Testis (tissue), 3 donors: Measurements from ENCODE around the gene CPNE9. TPM values are rescaled to one million over a fixed set of nuclear protein-coding genes. Genes with fewer than 3 reads are reported as not detected.

Experiments
- DNase-seq: peaks from one replicate; pipeline ENCODE4 v3.0.0-alpha.2; 2019
- H3K27ac ChIP-seq, 2 donors: fragments of 200-600 bp; sonication (generic); one replicate each; pipeline ENCODE4 v1.5.1; 2019
- H3K27me3 ChIP-seq: fragments of 200-600 bp; sonication (generic); one replicate; pipeline ENCODE4 v1.5.1; 2019
- H3K36me3 ChIP-seq: fragments of 200-600 bp; sonication (generic); one replicate; pipeline ENCODE4 v1.5.1; 2017; ENCODE audit warnings: low read depth; ENCODE audit errors: missing control alignments
- H3K4me1 ChIP-seq: fragments of 200-600 bp; sonication (generic); one replicate; pipeline ENCODE4 v1.5.1; 2019
- H3K4me3 ChIP-seq, 2 donors: fragments of 200-600 bp; sonication (generic); one replicate each; pipeline ENCODE4 v1.5.1; 2017 to 2019
- H3K9me3 ChIP-seq: fragments of 200-600 bp; sonication (generic); one replicate; pipeline ENCODE4 v1.5.1; 2017
- CTCF ChIP-seq, 3 experiments: fragments of 450-650 bp in 2 of 3; fragments of 200-600 bp in 1 of 3; sonication (generic) in 1 of 3; IDR thresholded peaks; one replicate each; pipeline ENCODE4 v1.5.1; 2016 to 2019; ENCODE audit warnings: antibody characterized with exemption in 3 of 3, mild to moderate bottlenecking in 2 of 3, moderate library complexity in 1 of 3
- POLR2A ChIP-seq: fragments of 450-650 bp; IDR thresholded peaks from one replicate; pipeline ENCODE4 v1.6.1; 2017; ENCODE audit warnings: antibody characterized with exemption, mild to moderate bottlenecking, moderate library complexity
- WGBS, 2 donors: methylation state at CpG; one replicate each; pipeline ENCODE4 v1.1.5; 2018; 5-methylcytosine and 5-hydroxymethylcytosine counted together
- intact Hi-C: fragments of 100-400 bp; cut with DNase I; formaldehyde crosslinking; loops from one replicate; pipeline ENCODE4 v1.15.1; 2023; ENCODE audit warnings: low total_unique reads
- polyA plus RNA-seq: library from polyadenylated mRNA; stranded (reverse); fragments of 350-450 nt; fragmentation: Illumina TruSeq; extraction: RNeasy Lipid Tissue Mini Kit (QIAGEN cat#74804); gene quantifications from one replicate; pipeline ENCODE4 v1.2.3, GENCODE V29; 2014; ENCODE audit warnings: low read depth, low replicate concordance; ENCODE audit not compliant: insufficient read depth
- total RNA-seq, 2 donors: library from RNA; depleted of rRNA; stranded (reverse); fragments of >200 nt; gene quantifications; one replicate each; pipeline ENCODE4 v1.2.3, GENCODE V29; 2016

The CPNE9 gene
- total and polyA plus RNA-seq, 3 donors from 2014 or later = 0.31 to 1.4 (median 1.3) TPM

GRCh38 chr3:9692416-9692815 is 11.2 kb upstream of the CPNE9 start:
- TF ChIP-seq CTCF (IDR thresholded peaks at IDR 0.05) = no peak
- Histone ChIP-seq H3K27ac (no peak overlapping the region), H3K4me1 (peaks cover 16% of the 10 kb centered on the region), H3K27me3 (no peaks in the 10 kb centered on the region), H3K36me3 (no peaks in the 10 kb centered on the region), H3K9me3 (no peaks in the 10 kb centered on the region), H3K4me3 (no peak overlapping the region)
- DNase-seq = no peak
- 83 to 92% methylated on average over 1 to 5 of the region's 5 CpGs for WGBS, 2 donors
- intact Hi-C loops = no loop called here

GRCh38 chr3:9695345-9695744 is 8.3 kb upstream of the CPNE9 start:
- no peaks in the 10 kb centered on the region for H3K36me3 ChIP-seq
- peaks cover 9% of the 10 kb centered on the region for H3K4me1 ChIP-seq
- no peaks in the 10 kb centered on the region for H3K27me3 ChIP-seq
- H3K27ac ChIP-seq = no peak overlapping the region
- intact Hi-C loops = no loop called here
- TF ChIP-seq CTCF (IDR thresholded peaks at IDR 0.05) (no peak), POLR2A (no peak)
- no peak for DNase-seq
- no peaks in the 10 kb centered on the region for H3K9me3 ChIP-seq
- 65 to 82% methylated on average over 4 of the region's 4 CpGs for WGBS, 2 donors
- no peak overlapping the region for H3K4me3 ChIP-seq

- TF ChIP-seq CTCF (IDR thresholded peaks at IDR 0.05) (no peak), POLR2A (no peak)
- H3K4me1 ChIP-seq = peaks cover 6% of the 10 kb centered on the region
- no peak for DNase-seq
- intact Hi-C loops = no loop called here
- no peak overlapping the region for H3K27ac ChIP-seq
- no peaks in the 10 kb centered on the region for H3K36me3 ChIP-seq
- WGBS, 2 donors = 84 to 95% methylated on average over 6 to 7 of the region's 7 CpGs
- H3K4me3 ChIP-seq = no peak overlapping the region
- no peaks in the 10 kb centered on the region for H3K9me3 ChIP-seq
- no peaks in the 10 kb centered on the region for H3K27me3 ChIP-seq
These were observed 7.9 kb upstream of the CPNE9 start for GRCh38 chr3:9695746-9696145.

GRCh38 chr3:9696480-9697220 is 7.0 kb upstream of the CPNE9 start:
- no peak for TF ChIP-seq CTCF (IDR thresholded peaks at IDR 0.05)
- no peak for TF ChIP-seq POLR2A
- Histone ChIP-seq H3K36me3 (no peaks in the 10 kb centered on the region), H3K4me3 (no peak overlapping the region), H3K27me3 (no peaks in the 10 kb centered on the region), H3K9me3 (no peaks in the 10 kb centered on the region), H3K27ac (no peak overlapping the region), H3K4me1 (no peaks in the 10 kb centered on the region)
- DNase-seq = no peak
- 61 to 83% methylated on average over 5 of the region's 5 CpGs for WGBS, 2 donors
- intact Hi-C loops = no loop called here

- TF ChIP-seq CTCF (IDR thresholded peaks at IDR 0.05) (no peak), POLR2A (no peak)
- WGBS, 2 donors = 83 to 90% methylated on average over 3 to 4 of the region's 4 CpGs
- intact Hi-C loops = no loop called here
These were observed 5.7 kb upstream of the CPNE9 start for GRCh38 chr3:9697892-9698291.

More at GRCh38 chr3:9697892-9698291, 5.7 kb upstream of the CPNE9 start:
- DNase-seq = no peak
- H3K27me3 ChIP-seq = no peaks in the 10 kb centered on the region
- no peak overlapping the region for H3K27ac ChIP-seq
- H3K4me1 ChIP-seq = no peaks in the 10 kb centered on the region
- no peaks in the 10 kb centered on the region for H3K36me3 ChIP-seq
- no peak overlapping the region for H3K4me3 ChIP-seq
- no peaks in the 10 kb centered on the region for H3K9me3 ChIP-seq
